ENCODE measurements around the gene DIP2C.
"Not testable (repeated sequence)": the region's sequence is repeated elsewhere in the genome, so short reads cannot be mapped to it uniquely, and the experiment has no call there.

Gene DIP2C

GRCh38 chr10:697097-697875 lies 7.8 kb upstream of the DIP2C start:
- no peak for DNase-seq

- no peak for DNase-seq
Observed at GRCh38 chr10:695396-695795, 5.9 kb upstream of the DIP2C start.

DNA sequence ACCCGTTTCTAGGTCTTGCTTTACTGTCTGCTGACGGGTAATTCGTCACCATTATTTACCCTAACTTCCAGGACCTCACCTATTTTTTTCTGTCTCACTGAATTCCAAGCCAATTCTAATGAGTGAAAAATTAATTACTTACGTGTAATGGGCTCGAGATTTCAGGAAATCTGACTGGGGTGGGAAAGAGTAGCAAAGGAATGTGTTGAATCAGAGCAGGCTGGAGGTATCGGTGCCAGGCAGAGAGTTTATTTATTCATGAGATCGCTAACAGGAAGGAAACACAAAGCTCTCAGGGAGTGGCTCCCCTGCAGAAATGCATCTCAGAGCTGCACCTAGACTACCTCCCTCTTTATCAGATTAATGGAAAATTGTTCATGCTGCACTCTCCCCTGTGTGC lies 4.0 kb upstream of the DIP2C start:
- DNase-seq = no peak

DNA sequence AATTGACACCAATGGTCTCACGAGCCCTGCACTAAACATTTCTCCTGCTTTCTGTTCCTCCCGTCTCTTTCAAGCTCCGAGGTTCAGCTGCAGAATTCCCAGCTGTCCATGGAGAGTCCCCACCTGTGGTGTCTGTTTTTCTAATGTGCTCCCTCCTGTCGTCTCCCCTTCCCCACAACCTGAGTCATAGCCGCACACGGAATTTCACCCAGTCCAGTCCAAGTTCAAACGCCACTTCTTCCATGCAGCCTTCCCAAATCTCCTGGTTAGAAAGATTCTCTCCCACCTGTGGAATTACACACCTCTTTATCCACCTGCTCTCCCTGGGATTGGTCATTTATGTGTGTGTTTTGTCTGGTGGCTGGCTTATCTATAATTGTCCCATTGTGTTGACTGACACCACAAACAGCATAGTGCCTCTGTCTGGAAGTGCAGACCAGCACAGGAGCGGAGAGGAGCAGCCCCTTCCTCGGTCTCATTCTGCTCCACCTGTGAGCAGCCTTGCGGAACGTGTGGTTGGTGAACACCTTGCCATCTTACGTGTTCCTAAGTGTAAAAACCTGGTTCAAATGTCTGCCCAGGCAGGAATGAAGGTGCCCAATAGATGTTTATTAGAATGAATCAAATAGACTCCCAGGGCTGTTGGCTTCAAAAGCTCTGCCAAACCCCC lies 3.3 kb upstream of the DIP2C start:
- no peak for DNase-seq

DNA sequence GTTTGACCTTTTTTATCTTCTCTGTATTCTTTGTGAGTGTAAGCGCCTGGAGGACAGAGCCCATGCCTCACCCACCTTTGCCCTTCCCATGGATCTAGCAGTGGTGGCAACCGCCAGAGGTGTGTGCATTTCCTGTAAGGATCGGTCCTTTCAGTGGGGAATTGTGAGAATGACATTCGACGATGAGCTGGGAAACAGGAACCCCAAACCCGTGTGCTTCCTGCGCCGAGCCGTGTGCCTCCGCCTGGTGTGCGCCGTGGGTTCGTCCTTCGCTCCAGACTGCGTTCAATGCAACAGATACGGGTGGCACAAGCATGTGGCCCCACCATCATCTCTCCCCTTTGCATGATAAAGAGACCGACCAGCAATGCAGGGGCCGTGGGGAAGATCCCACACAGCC lies 1.7 kb upstream of the DIP2C start:
- DNase-seq = no peak

- DNase-seq = no peak
Observed at GRCh38 chr10:690372-691161, 1.1 kb upstream of the DIP2C start.

- DNase-seq = no peak
Observed at GRCh38 chr10:689121-689451, 382 bp downstream of the DIP2C start.

GRCh38 chr10:688312-689120 lies 952 bp downstream of the DIP2C start:
- no peak for DNase-seq

DNA sequence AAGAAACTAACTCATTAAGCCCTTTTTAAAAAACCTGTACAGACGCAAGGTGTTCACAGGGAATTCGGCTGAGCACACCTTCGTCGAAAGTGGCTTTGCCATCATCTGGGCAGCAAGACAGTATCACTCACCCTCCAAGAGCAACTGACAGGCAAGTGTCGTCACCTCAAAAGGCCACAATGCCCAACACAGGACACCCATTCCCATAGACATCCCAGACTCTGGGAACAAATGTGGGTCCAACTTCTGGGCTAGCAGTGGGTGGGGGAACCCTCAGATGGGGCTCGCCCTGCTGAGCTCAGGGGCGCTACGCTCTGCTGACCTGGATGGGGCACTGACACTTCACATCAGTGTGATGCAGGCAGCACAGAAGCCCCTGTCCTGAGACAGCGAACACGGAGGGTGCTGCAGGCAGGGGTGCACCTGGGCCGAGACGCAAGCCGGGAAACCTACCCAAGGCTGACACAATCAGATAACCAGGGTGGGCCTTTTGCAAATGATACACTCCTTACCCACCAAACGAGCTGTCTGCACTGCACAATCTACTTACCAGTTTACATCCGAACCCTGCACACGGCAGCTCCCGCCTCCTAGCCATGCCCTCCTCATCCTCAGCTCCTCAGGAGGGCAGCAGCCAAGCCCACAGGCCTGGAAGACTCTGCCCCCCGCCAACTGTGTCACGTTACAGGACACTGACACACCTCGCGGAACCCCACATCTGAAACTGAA lies 1.7 kb downstream of the DIP2C start:
- DNase-seq = no peak

- no peak for DNase-seq
Observed at GRCh38 chr10:686155-686931, 3.1 kb downstream of the DIP2C start.

DNA sequence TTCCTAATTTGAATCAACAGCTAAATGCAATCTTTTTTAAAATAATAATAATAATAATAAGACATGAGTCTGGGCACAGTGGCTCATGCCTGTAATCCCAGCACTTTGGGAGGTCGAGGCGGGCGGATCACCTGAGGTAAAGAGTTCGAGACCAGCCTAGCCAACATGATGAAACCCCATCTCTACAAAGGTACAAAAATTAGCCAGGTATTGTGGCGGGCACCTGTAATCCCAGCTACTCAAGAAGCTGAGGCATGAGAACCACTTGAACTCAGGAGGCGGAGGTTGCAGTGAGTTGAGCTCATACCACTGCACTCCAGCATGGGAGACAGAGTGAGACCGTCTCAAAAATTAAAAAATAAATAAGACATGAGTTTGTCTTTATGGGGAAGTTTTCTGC lies 3.9 kb downstream of the DIP2C start:
- DNase-seq = no peak

DNA sequence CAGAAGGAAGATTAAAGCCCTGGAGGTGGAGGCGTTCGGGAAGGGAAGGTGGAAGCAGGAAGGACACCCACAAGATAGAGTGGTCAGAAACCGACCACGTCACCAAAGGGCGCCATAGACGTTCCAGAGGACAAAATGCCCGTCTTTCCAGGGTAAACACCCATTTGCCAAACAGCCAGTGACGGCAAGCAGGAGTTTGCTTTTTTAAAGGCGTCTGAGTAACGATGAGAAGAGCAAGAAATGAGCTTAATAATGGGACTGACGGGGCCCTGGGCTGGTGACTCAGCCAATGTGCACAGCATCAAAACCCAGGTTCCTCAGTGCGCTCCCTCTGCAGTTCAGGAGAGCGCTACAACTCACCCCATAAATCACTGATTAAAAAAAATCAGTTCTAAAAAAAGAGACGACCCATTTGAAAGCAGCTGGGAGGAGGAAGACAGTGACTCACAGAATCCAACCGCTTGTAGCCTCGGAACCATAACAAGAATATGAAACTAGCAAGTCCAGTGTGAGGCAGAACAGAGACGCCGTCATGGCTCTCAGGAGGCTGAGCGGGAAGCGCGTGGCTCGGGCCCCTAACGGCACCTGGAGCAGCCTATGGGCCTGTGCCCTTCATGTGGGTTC lies 5.9 kb downstream of the DIP2C start:
- no peak for DNase-seq

- DNase-seq = no peak
Observed at GRCh38 chr10:682931-683447, 6.5 kb downstream of the DIP2C start.

DNA sequence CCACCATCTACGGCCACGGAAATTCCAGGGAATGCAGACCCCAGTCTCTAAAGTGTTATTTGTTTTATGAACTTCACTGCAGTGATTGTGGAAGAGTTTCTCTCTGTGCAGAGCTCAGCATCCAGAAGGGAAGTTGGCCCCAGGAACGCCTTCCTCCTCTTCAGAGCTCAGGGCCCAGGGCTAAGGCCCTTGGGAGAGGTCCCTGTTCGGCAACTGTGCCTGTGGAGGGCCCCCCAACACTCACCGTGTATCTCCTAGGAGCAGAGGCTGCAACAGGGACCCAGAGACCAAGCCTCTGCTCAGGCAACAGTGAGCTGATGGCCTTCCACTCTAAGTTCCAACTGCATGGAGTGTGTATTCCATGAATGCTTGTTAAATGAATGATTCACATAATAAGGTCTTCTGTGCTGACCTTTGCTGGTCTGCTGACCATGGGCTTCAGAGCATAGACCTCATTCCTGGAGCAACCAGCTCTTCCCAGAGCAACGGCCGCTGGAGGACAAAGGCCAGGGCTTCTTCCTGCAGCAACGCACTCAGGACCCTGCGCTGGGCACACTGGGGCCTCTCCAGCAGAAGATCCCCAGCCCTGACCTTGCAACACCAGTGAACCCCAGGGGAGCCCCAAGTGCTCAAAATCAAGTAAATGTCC lies 7.7 kb downstream of the DIP2C start:
- no peak for DNase-seq

- DNase-seq = no peak
Observed at GRCh38 chr10:680745-681144, 8.7 kb downstream of the DIP2C start.

GRCh38 chr10:680146-680545 lies 9.3 kb downstream of the DIP2C start:
- DNase-seq = no peak

GRCh38 chr10:679556-679955 lies 9.9 kb downstream of the DIP2C start:
- no peak for DNase-seq

DNA sequence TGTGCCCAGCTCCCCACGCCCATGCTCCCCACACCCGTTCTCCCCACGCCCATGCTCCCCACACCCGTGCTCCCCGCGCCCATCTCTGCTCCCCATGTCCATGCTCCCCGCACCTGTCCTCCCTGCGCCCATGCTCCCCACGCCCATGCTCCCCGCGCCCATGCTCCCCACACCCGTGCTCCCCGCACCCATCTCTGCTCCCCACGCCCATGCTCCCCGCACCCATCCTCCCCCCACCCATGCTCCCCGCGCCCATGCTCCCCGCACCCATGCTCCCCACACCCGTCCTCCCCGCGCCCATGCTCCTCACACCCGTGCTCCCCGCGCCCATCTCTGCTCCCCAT lies 10.8 kb downstream of the DIP2C start:
- not testable (repeated sequence) for DNase-seq

DNA sequence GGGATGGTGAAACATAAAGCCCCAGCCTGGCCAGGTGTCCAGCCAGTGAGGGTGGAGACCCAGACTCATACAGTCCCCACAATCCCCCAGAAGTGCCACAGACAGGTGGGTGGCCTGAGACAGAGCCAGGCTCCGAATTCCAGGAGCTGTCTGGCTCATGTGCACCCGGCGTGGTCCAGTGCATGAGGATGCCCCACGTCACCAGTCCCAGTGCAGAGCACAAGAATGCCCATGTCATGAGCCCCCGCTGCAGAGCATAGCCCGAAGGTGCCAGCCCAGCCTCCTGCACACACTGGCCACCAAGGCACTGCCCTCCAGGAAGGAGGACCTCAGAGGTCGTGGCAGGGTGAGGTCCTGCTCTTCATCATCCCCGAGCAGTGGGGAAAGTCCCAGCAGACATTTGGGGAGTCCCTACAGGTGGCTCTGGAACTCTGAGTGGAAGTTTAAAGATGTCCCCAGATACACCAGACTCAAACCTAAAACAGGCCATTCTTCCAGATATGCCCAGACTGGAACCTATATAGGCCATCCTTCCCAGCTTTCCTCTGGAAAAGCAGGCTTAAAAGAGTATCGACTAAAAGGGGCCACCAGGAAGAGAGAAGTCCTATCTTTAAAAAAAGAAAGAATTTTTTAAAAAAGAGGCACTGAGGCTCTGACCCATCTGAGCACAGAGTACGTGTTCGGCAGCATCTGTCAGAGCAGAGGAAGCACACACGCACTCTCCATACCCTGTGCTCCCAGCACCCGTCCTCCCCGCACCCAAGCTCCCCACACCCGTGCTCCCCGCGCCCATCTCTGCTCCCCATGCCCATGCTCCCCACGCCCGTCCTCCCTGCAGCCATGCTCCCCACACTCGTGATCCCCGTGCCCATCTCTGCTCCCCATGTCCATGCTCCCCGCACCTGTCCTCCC lies 11.5 kb downstream of the DIP2C start:
- no peak for DNase-seq

Data from activated CD8-positive, alpha-beta memory T cell treated with anti-CD3 and anti-CD28 coated beads for 24 hours (primary cell).